NOMO-1 treated with dmso at 0.1 percent for 144 hours (cell line): ENCODE data around the gene LMTK2.
A peak's percentile ranks its signal among the peaks of the same experiment; 100 is the strongest.

Experiments used
- DNase-seq: peaks from one replicate; lab custom pipeline; 2025; ENCODE audit not compliant: unreplicated experiment; lab: John Stamatoyannopoulos, UW

LMTK2 gene

DNA sequence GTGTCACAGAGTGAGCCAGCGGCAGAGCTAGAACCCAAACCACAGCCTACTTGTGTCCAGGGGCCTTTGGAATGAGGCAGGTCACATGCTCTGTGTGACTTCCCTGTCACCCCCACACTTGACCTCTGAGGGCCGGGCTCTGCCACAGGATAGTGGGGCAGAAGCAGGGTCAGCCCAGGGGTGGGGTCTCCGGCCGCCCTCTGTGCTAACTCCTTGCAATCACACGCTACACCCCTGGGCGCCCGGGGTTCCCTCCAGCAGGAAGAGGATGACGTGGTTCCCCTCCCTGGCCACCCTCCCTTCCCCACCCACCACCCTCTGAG, 125.6 kb downstream of the LMTK2 start:
- DNase-seq = no peak

- DNase-seq = no peak
These were observed 126.1 kb downstream of the LMTK2 start for GRCh38 chr7:98232799-98233198.

- DNase-seq = no peak
These were observed 126.8 kb downstream of the LMTK2 start for GRCh38 chr7:98233219-98234070.

GRCh38 chr7:98234429-98235147, 127.9 kb downstream of the LMTK2 start:
- no peak for DNase-seq

- no peak for DNase-seq
These were observed 129.2 kb downstream of the LMTK2 start for GRCh38 chr7:98235901-98236300.

DNA sequence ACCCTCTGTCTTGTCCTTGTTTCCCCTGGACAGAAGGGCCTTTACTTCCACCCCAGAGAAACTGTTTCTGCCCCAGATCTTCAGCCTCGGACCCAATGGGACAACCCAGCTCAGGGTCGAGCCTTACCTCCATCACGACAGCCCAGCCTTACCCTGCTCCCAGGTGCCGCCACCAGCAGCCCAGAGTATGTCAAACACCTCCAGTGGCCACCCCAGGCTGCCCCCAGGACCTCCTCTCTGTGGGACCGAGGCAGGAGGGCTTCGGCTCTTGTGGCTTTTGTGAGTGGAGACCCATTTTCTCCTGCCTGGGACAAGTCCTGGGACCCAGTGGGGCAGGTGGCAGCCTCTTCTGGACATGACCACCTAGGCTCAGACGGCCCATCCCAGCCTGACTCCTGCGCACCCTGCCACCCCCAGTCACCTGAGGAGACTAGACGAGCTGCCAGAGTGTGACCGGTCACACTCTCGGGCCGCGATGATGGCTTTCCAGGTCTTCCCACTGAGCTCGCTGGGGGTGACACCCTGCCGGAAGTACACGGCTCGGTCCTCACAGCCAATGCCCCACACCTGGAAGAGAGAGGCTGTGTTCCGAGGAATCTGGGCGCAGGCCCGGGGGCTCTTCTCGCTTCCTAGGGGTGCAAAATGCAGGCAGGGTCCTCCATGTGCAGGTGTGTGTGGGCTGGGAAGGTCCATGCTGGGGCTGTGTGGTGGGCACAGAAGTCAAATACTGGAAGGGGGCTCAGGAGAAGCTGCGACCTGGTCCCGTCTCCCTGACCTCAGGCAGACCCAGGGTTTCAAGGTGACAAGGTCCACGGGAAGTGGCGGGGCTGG, 129.9 kb downstream of the LMTK2 start:
- no peak for DNase-seq

GRCh38 chr7:98238076-98238475, 131.4 kb downstream of the LMTK2 start:
- DNase-seq = no peak

DNA sequence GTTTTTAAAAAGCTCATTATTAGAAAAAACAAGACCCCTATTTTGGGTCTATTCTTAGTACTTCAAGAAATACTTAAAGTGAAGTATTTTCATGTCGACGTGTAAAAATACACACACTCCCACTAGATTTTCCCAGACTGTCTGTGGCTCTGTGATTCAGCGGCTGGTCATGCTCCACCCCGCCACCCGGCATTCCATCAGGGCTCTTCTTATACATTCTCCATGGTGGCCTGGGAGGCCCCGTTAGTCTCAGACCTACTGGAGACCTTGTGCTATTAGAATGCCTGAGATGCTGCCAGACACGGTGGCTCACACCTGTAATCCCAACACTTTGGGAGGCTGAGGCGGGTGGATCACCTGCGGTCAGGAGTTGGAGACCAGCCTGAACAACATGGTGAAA, 132.3 kb downstream of the LMTK2 start:
- no peak for DNase-seq

DNA sequence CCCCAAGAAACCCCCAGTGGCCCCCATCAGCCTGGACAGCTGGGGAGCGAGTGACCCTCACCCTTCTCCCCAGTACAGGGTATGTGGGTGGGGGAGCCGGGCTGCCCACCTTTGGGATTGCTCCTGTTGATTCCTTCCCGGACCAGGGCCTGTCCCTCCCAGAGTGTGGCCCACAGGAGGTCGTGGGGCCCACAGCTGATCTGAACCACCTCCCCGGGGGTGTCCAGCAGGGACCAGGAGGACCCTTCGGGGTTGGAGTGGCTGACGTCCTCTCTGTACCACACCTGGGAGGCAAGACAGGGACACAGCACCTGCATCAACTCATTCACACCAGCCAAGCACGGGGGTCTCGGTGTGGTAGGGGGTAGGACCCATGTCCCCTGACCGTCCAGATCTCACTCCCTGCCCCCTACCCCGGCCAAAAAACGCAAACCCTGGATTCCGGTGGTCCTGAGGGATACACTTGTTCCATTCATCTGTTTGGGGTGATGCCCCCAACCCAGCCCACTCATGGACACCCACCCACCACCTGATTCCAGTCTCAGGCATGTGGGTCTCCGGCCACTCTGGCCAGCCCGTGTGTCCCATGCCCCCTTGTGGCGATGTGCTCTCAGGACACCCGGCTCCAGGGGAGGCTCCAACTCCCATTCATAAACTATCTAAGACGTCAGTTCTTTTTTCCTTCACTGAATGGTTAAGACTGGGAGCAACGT, 134.5 kb downstream of the LMTK2 start:
- DNase-seq = no peak

DNA sequence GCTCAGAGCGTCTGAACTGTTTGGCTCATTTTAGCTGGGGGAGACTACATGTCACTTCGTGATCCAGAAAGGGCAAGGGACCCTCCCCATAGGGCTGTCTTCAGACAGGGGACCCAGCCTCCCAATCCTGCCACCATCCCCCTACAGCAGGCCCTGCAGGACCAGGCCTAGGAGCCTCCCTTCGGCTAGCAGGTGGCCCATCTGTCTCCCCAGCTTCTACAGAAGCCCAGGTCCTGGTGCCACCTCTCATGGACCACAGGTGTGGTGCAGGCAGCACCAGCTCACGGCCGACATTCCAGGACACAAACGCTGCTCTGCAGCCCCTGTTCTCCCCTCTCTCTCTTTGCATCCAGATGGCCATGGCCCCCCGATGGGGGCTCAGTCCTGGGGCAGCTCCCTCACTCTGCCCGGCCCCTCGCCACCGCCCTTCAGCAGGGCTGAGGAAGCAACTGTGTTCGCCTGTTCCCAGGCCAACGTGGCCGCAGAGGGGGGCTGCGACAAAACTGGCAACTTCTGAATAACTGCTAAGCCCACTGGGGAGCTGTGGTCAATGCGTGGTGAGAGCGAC, 135.1 kb downstream of the LMTK2 start:
- no peak for DNase-seq

DNA sequence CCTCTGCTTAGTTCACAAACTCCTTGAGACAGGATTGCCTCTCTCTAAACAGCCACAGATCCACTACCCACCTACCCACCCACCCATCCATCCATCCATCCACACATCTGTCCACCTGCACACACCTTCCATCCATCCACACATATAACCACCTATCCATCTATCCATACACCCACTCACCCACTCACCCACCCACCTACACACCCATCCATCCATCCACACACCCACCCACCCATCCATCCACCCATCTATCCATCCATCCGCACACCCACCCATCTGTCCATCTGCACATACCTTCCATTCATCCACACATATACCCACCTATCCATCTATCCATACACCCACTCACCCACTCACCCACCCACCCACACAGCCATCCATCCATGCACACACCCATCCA, 135.7 kb downstream of the LMTK2 start:
- DNase-seq = no peak

DNA sequence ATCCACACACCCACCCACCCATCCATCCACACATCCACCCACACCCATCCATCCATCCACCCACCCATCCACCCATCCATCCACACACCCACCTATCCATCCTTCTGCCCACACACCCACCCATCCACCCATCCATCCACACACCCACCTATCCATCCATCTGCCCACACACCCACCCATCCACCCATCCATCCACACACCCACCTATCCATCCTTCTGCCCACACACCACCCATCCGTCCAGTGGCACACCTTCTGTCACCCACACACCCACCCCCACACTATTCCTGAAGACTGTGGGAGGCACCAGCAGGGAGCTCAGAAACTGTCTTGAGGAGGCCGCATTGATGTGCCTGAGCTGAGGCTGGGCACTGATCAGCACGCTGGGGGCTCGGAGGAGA, 136.3 kb downstream of the LMTK2 start:
- no peak for DNase-seq

GRCh38 chr7:98244871-98245270, 138.2 kb downstream of the LMTK2 start:
- no peak for DNase-seq

DNA sequence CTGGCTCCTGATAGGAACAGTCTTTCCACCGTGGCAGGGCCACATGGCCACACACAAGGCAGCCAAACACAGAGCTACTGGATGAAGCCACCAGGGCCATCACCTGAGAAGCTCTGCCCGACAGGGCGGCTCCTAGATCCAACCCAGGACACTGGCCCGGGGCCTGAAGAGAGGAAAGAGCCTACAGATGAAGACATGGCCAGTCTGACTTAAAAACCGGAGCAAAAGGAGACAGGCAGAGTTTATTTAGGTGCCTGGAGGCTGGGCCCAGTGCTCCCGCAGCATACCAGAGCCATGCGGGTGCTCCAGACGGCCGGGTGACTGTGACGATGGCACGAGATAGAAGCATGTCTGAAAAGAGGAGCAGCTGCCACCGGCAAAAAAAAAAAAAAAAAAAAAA, 141.5 kb downstream of the LMTK2 start:
- DNase-seq = no peak

- no peak for DNase-seq
These were observed 142.4 kb downstream of the LMTK2 start for GRCh38 chr7:98249106-98249505.

- DNase-seq = no peak
These were observed 144.1 kb downstream of the LMTK2 start for GRCh38 chr7:98250789-98251188.

- DNase-seq = no peak
These were observed 144.6 kb downstream of the LMTK2 start for GRCh38 chr7:98251231-98251600.

GRCh38 chr7:98251601-98252424, 145.2 kb downstream of the LMTK2 start, which contains the start of gene TECPR1:
Gene TECPR1, minus strand, starts transcription at chr7:98252232. Its CDS starts 6,086 bp downstream, at chr7:98246146.
- DNase-seq = peak; percentile 95

DNA sequence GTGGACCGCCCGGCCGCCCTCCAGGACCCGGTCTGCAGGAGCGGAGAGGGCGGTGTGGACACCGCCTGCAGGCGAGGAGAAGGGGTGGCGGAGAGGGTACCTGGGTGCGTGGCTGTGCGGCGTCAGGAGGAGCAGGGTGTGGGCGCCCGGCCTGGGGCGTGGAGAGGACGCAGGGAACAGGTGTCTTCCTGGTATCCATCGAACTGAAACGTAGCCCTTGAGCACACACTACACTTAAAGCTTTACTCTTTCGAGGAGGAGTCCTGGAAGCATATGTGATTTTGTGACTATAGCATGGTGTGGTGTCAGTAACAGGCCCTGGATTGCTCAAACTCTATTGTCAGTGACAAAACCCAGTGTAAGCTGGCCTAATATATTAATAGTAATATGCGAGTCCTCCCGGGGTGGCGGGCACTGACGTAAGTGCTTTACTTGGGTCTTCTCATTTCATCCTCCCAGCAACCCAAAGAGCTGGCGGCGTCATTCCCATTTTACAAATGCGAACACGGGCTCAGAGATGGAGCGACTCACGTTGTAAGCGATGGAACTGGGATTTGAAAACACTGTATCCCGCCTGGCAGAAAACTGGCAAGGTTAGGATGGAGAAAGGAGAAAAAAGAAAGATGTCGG, 145.9 kb downstream of the LMTK2 start:
- DNase-seq = no peak
